NAMALWA (cell line): ENCODE data around the gene MYO1C.
"Not testable (repeated sequence)": the region's sequence is repeated elsewhere in the genome, so short reads cannot be mapped to it uniquely, and the experiment has no call there.

Source experiments
- DNase-seq: peaks from one replicate; pipeline ENCODE4 v3.0.0-alpha.2; 2015; ENCODE audit warnings: low spot score

MYO1C gene

GRCh38 chr17:1462164-1463112 is 30.0 kb downstream of the MYO1C start:
- no peak for DNase-seq

- no peak for DNase-seq
These were observed 31.1 kb downstream of the MYO1C start for GRCh38 chr17:1461198-1461944.

GRCh38 chr17:1460233-1460632 is 32.3 kb downstream of the MYO1C start:
- DNase-seq, result no peak

GRCh38 chr17:1455797-1456599 is 36.5 kb downstream of the MYO1C start, which contains the start of gene CRK:
CRK (minus strand) TSS chr17:1456232; CDS start chr17:1456117, 115 bp downstream.
- peak; percentile 92 for DNase-seq

GRCh38 chr17:1455291-1455796 is 37.1 kb downstream of the MYO1C start:
- DNase-seq, result peak; percentile 59

- no peak for DNase-seq
These were observed 37.9 kb downstream of the MYO1C start for GRCh38 chr17:1454541-1454940.

- not testable (repeated sequence) for DNase-seq
These were observed 38.8 kb downstream of the MYO1C start for GRCh38 chr17:1453694-1454093.

- DNase-seq, result no peak
These were observed 39.6 kb downstream of the MYO1C start for GRCh38 chr17:1452836-1453235.

- not testable (repeated sequence) for DNase-seq
These were observed 42.2 kb downstream of the MYO1C start for GRCh38 chr17:1450261-1450660.

- no peak for DNase-seq
These were observed 43.0 kb downstream of the MYO1C start for GRCh38 chr17:1449412-1449967.

- no peak for DNase-seq
These were observed 45.4 kb downstream of the MYO1C start for GRCh38 chr17:1447052-1447451.

GRCh38 chr17:1446201-1446600 is 46.3 kb downstream of the MYO1C start:
- DNase-seq, result no peak

GRCh38 chr17:1445695-1446094 is 46.8 kb downstream of the MYO1C start:
- not testable (repeated sequence) for DNase-seq

GRCh38 chr17:1442721-1443120 is 49.8 kb downstream of the MYO1C start:
- DNase-seq, result not testable (repeated sequence)

GRCh38 chr17:1442187-1442586 is 50.3 kb downstream of the MYO1C start:
- DNase-seq, result no peak

- DNase-seq, result no peak
These were observed 51.6 kb downstream of the MYO1C start for GRCh38 chr17:1440921-1441320.

- DNase-seq, result no peak
These were observed 53.8 kb downstream of the MYO1C start for GRCh38 chr17:1438593-1439083.

- DNase-seq, result no peak
These were observed 57.2 kb downstream of the MYO1C start for GRCh38 chr17:1435326-1435725.

GRCh38 chr17:1434150-1434549 is 58.3 kb downstream of the MYO1C start:
- no peak for DNase-seq

GRCh38 chr17:1431631-1432104 is 60.8 kb downstream of the MYO1C start:
- DNase-seq, result no peak

- no peak for DNase-seq
These were observed 68.9 kb downstream of the MYO1C start for GRCh38 chr17:1423456-1424135.
